Measurements from ENCODE around the gene FSCN2. TPM values are rescaled to one million over a fixed set of nuclear protein-coding genes. Genes with fewer than 3 reads are reported as not detected.

Gene FSCN2
- total RNA-seq, 2 experiments from 2014 or later: 1.6 to 6.7 TPM

DNA sequence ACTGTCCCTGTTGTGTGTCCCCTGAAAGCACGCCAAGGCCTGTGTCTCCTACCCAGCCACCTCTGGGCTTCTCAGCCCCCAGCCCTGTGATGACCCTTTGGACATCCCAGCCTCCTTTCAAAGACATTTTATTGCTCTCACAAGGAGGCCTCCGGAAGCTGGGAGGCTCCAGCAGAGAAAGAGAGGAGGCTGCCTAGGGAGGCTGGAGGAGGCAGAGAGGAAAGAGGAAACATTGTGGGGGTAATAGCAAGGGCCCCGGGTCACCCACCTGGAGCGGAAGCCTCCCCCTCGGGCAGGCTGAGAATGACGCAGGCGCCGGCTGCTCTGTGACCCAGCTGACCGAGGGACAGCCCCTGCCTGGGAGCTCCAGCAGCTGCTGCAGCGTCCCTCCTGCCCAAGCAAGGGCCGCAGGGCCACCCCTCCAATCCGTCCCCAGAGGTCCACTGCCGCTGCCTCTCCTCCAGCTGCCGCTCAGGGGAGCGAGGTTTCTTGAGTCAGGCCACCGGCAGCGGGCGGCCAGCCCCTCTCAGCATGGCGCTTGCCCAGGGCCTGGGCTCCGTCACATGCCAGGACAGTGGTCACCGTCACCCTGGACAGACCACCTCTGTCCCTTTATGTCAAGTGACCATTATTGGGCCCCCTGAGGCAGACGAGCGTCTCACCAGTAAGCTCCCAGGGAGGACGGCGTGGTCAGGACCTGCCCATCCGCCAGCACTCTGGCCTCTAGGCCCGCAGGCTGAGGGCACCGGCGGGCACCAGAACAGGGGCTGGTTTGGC is 44.9 kb upstream of the FSCN2 start:
- BruUV-seq (replicated peaks): no TSS peak
- Histone ChIP-seq H3K4me1 (ENCODE audit: insufficient read depth, low read length, poor library complexity, severe bottlenecking) (peaks cover 44% of the 10 kb centered on the region), H2AFZ (ENCODE audit: low read length) (peak overlapping the region; percentile 82; the same call in 1 of the 2 replicates), H3K4me2 (ENCODE audit: low read length) (peak overlapping the region; percentile 69), H3K4me3 (ENCODE audit: low read depth, low read length, poor library complexity, severe bottlenecking) (peak overlapping the region; percentile 61), H3K9me3 (ENCODE audit: low read length) (no peaks in the 10 kb centered on the region), H3K79me2 (ENCODE audit: insufficient read depth, low read depth, low read length) (no peaks in the 10 kb centered on the region), H3K9me2 (ENCODE audit: insufficient read depth, low read length) (no peaks in the 10 kb centered on the region), H3K27ac (ENCODE audit: low read depth, low read length, poor library complexity, severe bottlenecking) (no peak overlapping the region), H3K36me3 (ENCODE audit: insufficient read depth, low read length) (no peaks in the 10 kb centered on the region), H4K20me1 (ENCODE audit: insufficient read depth, low read length) (no peaks in the 10 kb centered on the region)
- TF ChIP-seq, protein P1, sequence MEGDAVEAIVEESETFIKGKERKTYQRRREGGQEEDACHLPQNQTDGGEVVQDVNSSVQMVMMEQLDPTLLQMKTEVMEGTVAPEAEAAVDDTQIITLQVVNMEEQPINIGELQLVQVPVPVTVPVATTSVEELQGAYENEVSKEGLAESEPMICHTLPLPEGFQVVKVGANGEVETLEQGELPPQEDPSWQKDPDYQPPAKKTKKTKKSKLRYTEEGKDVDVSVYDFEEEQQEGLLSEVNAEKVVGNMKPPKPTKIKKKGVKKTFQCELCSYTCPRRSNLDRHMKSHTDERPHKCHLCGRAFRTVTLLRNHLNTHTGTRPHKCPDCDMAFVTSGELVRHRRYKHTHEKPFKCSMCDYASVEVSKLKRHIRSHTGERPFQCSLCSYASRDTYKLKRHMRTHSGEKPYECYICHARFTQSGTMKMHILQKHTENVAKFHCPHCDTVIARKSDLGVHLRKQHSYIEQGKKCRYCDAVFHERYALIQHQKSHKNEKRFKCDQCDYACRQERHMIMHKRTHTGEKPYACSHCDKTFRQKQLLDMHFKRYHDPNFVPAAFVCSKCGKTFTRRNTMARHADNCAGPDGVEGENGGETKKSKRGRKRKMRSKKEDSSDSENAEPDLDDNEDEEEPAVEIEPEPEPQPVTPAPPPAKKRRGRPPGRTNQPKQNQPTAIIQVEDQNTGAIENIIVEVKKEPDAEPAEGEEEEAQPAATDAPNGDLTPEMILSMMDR (conservative IDR thresholded peaks at IDR 0.05; ENCODE audit: low read length): no peak
- no peak for TF ChIP-seq EZH2phosphoT487 (IDR thresholded peaks at IDR 0.05; ENCODE audit: borderline replicate concordance, low read depth, low read length)
- ChIA-PET CTCF (ENCODE audit: unreplicated experiment) (no interaction called here), POLR2A (no interaction called here)
- intact Hi-C loops (cut with micrococcal nuclease; ENCODE audit: unreplicated experiment): loop anchor here (5.0 kb wide), 1 partner anchor 341 kb away; no protein-coding TSS in a partner anchor
- DNase-seq (ENCODE audit: low spot score): peak; percentile 51

DNA sequence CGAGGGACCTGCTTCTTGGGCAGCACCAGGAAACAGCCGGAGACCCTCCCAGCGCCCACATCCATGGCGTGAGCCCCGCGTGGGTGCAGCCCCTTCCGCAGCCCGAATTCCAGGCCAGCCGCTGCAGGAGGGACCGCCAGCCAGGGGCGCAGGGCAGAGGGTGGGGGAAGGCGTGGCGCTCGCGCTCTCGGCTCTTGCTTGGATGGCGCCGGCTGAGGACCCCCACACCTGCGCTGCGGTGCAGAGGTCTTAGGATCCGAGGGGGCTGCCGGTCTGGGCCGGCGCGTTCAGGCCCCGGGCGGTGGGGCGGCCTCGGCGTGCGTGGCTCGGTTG is 44.3 kb upstream of the FSCN2 start:
- peak overlapping the region; percentile 61 for H3K4me3 ChIP-seq (ENCODE audit: low read depth, low read length, poor library complexity, severe bottlenecking)
- no peaks in the 10 kb centered on the region for H3K79me2 ChIP-seq (ENCODE audit: insufficient read depth, low read depth, low read length)
- DNase-seq (ENCODE audit: low spot score): no peak
- no peaks in the 10 kb centered on the region for H3K9me3 ChIP-seq (ENCODE audit: low read length)
- peak overlapping the region; percentile 82 for H2AFZ ChIP-seq (ENCODE audit: low read length)
- intact Hi-C loops (cut with micrococcal nuclease; ENCODE audit: unreplicated experiment): loop anchor here (1.0 to 5.0 kb wide), 8 partner anchors 44 to 342 kb away; partner anchors contain the start of genes BAHCC1, FAAP100 and SLC38A10
- ChIA-PET POLR2A (interaction anchor here (0.9 kb wide), 1 partner anchor 814 kb away, joined by 3 read pairs; no protein-coding TSS in a partner anchor), CTCF (ENCODE audit: unreplicated experiment) (no interaction called here)
- no TSS peak for BruUV-seq (replicated peaks)
- H3K9me2 ChIP-seq (ENCODE audit: insufficient read depth, low read length): no peaks in the 10 kb centered on the region
- no peaks in the 10 kb centered on the region for H3K36me3 ChIP-seq (ENCODE audit: insufficient read depth, low read length)
- no peak overlapping the region for H3K27ac ChIP-seq (ENCODE audit: low read depth, low read length, poor library complexity, severe bottlenecking)
- peaks cover 49% of the 10 kb centered on the region for H3K4me1 ChIP-seq (ENCODE audit: insufficient read depth, low read length, poor library complexity, severe bottlenecking)
- peak overlapping the region; percentile 69 for H3K4me2 ChIP-seq (ENCODE audit: low read length)
- H4K20me1 ChIP-seq (ENCODE audit: insufficient read depth, low read length): no peaks in the 10 kb centered on the region
- TF ChIP-seq, protein P1 (conservative IDR thresholded peaks at IDR 0.05; ENCODE audit: low read length): no peak
- no peak for TF ChIP-seq EZH2phosphoT487 (IDR thresholded peaks at IDR 0.05; ENCODE audit: borderline replicate concordance, low read depth, low read length)

All from OCI-LY7 (cell line).